GM12878 (cell line): ENCODE measurements around the gene SHF. TPM values are rescaled to one million over a fixed set of nuclear protein-coding genes. Genes with fewer than 3 reads are reported as not detected.

Experiments
- ASH2L ChIP-seq: fragments of 300-600, 200-600 bp; sonication (generic); IDR thresholded peaks from 2 replicates; pipeline ENCODE4 v1.6.1; 2017; ENCODE audit warnings: low read depth, mild to moderate bottlenecking, borderline replicate concordance
- BCL3 ChIP-seq: IDR thresholded peaks from 2 replicates; pipeline ENCODE4 v1.6.1; 2011; ENCODE audit warnings: borderline replicate concordance, low read depth, mild to moderate bottlenecking, moderate library complexity, low read length; ENCODE audit not compliant: insufficient read depth, poor library complexity, severe bottlenecking
- CREM ChIP-seq: IDR thresholded peaks from 2 replicates; pipeline ENCODE4 v1.6.1; 2014; ENCODE audit warnings: antibody characterized with exemption, low read depth
- EZH2 ChIP-seq: IDR thresholded peaks from 2 replicates; pipeline ENCODE4 v1.6.1; 2012; ENCODE audit warnings: low read depth, mild to moderate bottlenecking, control low read depth, inconsistent platforms, low read length, borderline replicate concordance; ENCODE audit not compliant: control insufficient read depth
- FOS ChIP-seq: IDR thresholded peaks from 3 replicates; pipeline ENCODE4 v1.6.1; 2011; ENCODE audit warnings: borderline replicate concordance; ENCODE audit not compliant: insufficient read length; ENCODE audit errors: extremely low read depth
- GATAD2B ChIP-seq: fragments of 450-650 bp; conservative IDR thresholded peaks from 2 replicates; pipeline ENCODE4 v1.6.1; 2017; ENCODE audit warnings: low read depth, mild to moderate bottlenecking, moderate library complexity
- IKZF2 ChIP-seq, 2 experiments: fragments of 450-650 bp; IDR thresholded peaks; 2 replicates each; pipeline ENCODE4 v1.6.1; 2017; ENCODE audit warnings: mild to moderate bottlenecking in 2 of 2, moderate library complexity in 2 of 2
- JUND ChIP-seq: IDR thresholded peaks from 2 replicates; pipeline ENCODE4 v1.6.1; 2012; ENCODE audit warnings: low read depth, mild to moderate bottlenecking, low read length, improper control_type of control experiment, moderate library complexity
- KAT2A ChIP-seq: conservative IDR thresholded peaks from 2 replicates; pipeline ENCODE4 v1.6.1; 2011; ENCODE audit warnings: low read depth, low read length; ENCODE audit not compliant: control insufficient read depth
- KLF5 ChIP-seq: fragments of 450-650 bp; IDR thresholded peaks from 2 replicates; pipeline ENCODE4 v1.6.1; 2014; ENCODE audit warnings: mild to moderate bottlenecking; ENCODE audit not compliant: partially characterized antibody
- NFYB ChIP-seq: IDR thresholded peaks from 2 replicates; pipeline ENCODE4 v1.6.1; 2011; ENCODE audit warnings: low read depth, mild to moderate bottlenecking, low read length, improper control_type of control experiment, moderate library complexity; ENCODE audit not compliant: insufficient read depth
- RCOR1 ChIP-seq: conservative IDR thresholded peaks from 2 replicates; pipeline ENCODE4 v1.6.1; 2012; ENCODE audit warnings: low read depth, low read length, improper control_type of control experiment
- RELA ChIP-seq: fragments of 450-650 bp; IDR thresholded peaks from 2 replicates; pipeline ENCODE4 v1.8.0; 2014; ENCODE audit warnings: borderline replicate concordance; ENCODE audit not compliant: partially characterized antibody
- SMC3 ChIP-seq: IDR thresholded peaks from 2 replicates; pipeline ENCODE4 v1.6.1; 2011; ENCODE audit warnings: low read length, improper control_type of control experiment, borderline replicate concordance
- STAT3 ChIP-seq: IDR thresholded peaks from 2 replicates; pipeline ENCODE4 v1.6.1; 2011; ENCODE audit warnings: low read depth, low read length, improper control_type of control experiment
- TCF12 ChIP-seq: IDR thresholded peaks from 2 replicates; pipeline ENCODE4 v1.6.1; 2011; ENCODE audit warnings: low read depth, mild to moderate bottlenecking, low read length
- USF2 ChIP-seq: IDR thresholded peaks from 2 replicates; pipeline ENCODE4 v1.6.1; 2011; ENCODE audit warnings: low read depth, low read length, improper control_type of control experiment, borderline replicate concordance
- YY1 ChIP-seq: IDR thresholded peaks from 2 replicates; pipeline ENCODE4 v1.6.1; 2011; ENCODE audit warnings: low read depth, mild to moderate bottlenecking, low read length
- ZBED1 ChIP-seq: IDR thresholded peaks from 2 replicates; pipeline ENCODE4 v1.6.1; 2016; ENCODE audit warnings: borderline replicate concordance
- ZNF622 ChIP-seq: fragments of 450-650 bp; IDR thresholded peaks from 2 replicates; pipeline ENCODE4 v1.6.1; 2017; ENCODE audit warnings: mild to moderate bottlenecking, inconsistent platforms
- ZNF687 ChIP-seq: fragments of 450-650 bp; IDR thresholded peaks from 2 replicates; pipeline ENCODE4 v1.6.1; 2017; ENCODE audit warnings: mild to moderate bottlenecking, moderate library complexity
- polyA plus RNA-seq, 11 experiments: library from polyadenylated mRNA; depleted of rRNA in 4 of 11; unstranded in 6 of 11; stranded (reverse) in 5 of 11; fragments of >200 nt; fragmentation: Nextera tagmentation in 4 of 11; fragmentation: Illumina TruSeq in 1 of 11; extraction: Ambion mirVana in 4 of 11; extraction: Trizol in 1 of 11; gene quantifications; 1 replicate in 1 of 11; 2 replicates in 10 of 11; pipeline versions ENCODE4 v1.2.1 to v1.2.3, GENCODE V29; 2011 to 2016; ENCODE audit warnings: inconsistent platforms in 2 of 11, missing spikeins in 2 of 11, low read depth in 1 of 11
- total RNA-seq, 4 experiments: library from RNA; depleted of rRNA in 3 of 4; stranded (reverse); fragments of >200 nt in 3 of 4; fragmentation: Illumina TruSeq in 1 of 4; extraction: Trizol in 1 of 4; gene quantifications; 2 replicates each; pipeline versions ENCODE4 v1.2.1 to v1.2.3, GENCODE V29; 2013 to 2021
- TF ChIP-seq, protein P1 (sequence below): IDR thresholded peaks from 2 replicates; pipeline ENCODE4 v1.6.1; 2012; ENCODE audit warnings: low read depth, low read length, improper control_type of control experiment

Gene SHF
- total and polyA plus RNA-seq, 10 of the 15 experiments (the other 5 are each of a cell fraction or from before 2014, with no cell fraction given), result 0.04 to 5.7 (median 1.0) TPM; not detected in 1

DNA sequence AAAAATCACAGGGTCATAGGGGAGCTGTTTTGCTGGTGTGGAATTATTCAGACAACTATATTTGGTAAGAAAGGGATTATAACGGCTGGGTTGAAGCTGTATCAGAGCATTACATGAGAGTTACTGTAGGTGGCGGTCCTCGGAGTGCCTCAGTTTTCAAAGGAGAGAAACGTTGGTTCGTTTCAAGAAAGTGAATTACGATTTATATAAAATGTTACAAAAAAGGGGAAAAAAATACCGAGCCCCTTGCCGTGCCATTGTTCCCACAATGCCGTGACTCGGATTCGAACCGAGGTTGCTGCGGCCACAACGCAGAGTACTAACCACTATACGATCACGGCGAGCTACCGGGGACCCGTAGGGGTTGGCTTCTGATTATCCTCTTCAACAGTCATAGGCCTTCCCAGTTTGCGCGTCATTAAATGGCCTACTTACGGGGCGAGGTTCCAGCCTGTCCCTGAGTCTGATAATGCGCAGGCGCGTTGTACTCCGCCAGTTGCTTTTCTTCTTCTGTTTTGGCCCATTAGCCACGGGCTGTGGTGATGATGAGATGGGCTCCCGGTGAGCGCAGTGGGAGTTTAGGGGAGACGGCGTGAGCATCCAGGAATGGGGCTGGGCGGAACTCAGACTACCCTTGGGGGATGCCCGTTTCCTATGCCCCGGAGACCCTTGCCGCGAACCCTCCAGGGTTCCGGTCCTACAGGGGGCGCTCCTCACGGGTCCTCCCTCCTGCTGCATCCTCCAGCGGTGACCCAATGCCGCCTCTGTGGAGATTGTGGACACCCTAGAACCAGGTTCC lies 10.8 kb upstream of the SHF start (continued):
- peak; percentile 51 for TF ChIP-seq RELA
- 0 out of 2 replicates have a peak, but pooled peaks have one; percentile 26 for TF ChIP-seq TCF12
- TF ChIP-seq YY1, result peak; percentile 87
- no peak for TF ChIP-seq JUND
- no peak for TF ChIP-seq NFYB
- TF ChIP-seq RCOR1, result no peak
- peak; percentile 84; the same call in 1 of the 2 replicates for TF ChIP-seq GATAD2B
- TF ChIP-seq CREM, result peak; percentile 91
- no peak for TF ChIP-seq STAT3
- TF ChIP-seq ZNF687, result peak; percentile 56
- TF ChIP-seq BCL3, result no peak
- no peak for TF ChIP-seq FOS
- peak; percentile 47 to 72 for TF ChIP-seq IKZF2 (IDR thresholded peaks at IDR 0.05)
- no peak for TF ChIP-seq USF2
- TF ChIP-seq, protein P1, sequence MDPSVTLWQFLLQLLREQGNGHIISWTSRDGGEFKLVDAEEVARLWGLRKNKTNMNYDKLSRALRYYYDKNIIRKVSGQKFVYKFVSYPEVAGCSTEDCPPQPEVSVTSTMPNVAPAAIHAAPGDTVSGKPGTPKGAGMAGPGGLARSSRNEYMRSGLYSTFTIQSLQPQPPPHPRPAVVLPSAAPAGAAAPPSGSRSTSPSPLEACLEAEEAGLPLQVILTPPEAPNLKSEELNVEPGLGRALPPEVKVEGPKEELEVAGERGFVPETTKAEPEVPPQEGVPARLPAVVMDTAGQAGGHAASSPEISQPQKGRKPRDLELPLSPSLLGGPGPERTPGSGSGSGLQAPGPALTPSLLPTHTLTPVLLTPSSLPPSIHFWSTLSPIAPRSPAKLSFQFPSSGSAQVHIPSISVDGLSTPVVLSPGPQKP, result 0 out of 2 replicates have a peak, but pooled peaks have one; percentile 54
- TF ChIP-seq ZNF622, result no peak
- no peak for TF ChIP-seq KAT2A
- TF ChIP-seq ASH2L, result no peak
- no peak for TF ChIP-seq SMC3
- TF ChIP-seq EZH2, result no peak
- TF ChIP-seq KLF5, result peak; percentile 60
- peak; percentile 42; the same call in 1 of the 2 replicates for TF ChIP-seq ZBED1
